Coronary artery (tissue), 2 donors: ENCODE data around the gene TAL1.

ENCODE experiments used
- DNase-seq: peaks from one replicate; pipeline ENCODE4 v3.0.0-alpha.2; 2017; ENCODE audit warnings: low spot score
- H3K27ac ChIP-seq, 2 donors: fragments of 200-600 bp; sonication (generic); one replicate each; pipeline ENCODE4 v1.5.1; 2016 to 2019
- H3K4me3 ChIP-seq: fragments of 200-600 bp; sonication (generic); 2 replicates; pipeline ENCODE4 v1.5.1; 2016; ENCODE audit warnings: mild to moderate bottlenecking, moderate library complexity
- TF ChIP-seq, protein P1 (sequence below): fragments of 200-600 bp; sonication (generic); IDR thresholded peaks from one replicate; pipeline ENCODE4 v1.5.1; 2019; ENCODE audit warnings: antibody characterized with exemption

TAL1 gene

DNA sequence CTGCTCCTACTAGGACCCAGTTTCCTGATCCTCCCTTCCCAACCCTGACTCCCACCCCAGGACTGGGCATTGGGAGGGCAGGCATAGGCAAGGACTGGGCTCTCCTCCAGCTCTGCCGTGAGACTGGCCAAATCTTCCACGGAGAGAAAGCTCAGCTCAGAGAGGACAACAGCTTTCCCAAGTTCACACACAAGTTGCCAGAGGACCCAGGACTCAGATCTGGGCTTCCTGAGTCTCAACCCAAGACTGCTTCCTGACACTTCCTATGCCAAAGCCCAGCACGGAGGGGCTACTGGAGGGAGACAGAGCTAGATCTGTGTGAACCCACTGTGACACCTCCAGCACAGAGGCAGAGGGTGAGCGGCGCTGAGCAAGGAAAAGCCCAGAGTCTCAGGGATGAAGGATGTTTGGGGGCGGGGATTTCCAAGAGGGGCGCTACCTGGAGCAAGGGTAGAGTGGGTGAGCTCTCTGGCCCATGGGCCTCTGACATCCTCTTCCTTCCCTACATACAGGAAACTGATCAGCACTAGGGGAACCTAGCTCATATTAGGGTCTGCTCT is 49.3 kb downstream of the TAL1 start:
- Histone ChIP-seq H3K27ac (no peak overlapping the region), H3K4me3 (no peak overlapping the region)
- TF ChIP-seq, protein P1, sequence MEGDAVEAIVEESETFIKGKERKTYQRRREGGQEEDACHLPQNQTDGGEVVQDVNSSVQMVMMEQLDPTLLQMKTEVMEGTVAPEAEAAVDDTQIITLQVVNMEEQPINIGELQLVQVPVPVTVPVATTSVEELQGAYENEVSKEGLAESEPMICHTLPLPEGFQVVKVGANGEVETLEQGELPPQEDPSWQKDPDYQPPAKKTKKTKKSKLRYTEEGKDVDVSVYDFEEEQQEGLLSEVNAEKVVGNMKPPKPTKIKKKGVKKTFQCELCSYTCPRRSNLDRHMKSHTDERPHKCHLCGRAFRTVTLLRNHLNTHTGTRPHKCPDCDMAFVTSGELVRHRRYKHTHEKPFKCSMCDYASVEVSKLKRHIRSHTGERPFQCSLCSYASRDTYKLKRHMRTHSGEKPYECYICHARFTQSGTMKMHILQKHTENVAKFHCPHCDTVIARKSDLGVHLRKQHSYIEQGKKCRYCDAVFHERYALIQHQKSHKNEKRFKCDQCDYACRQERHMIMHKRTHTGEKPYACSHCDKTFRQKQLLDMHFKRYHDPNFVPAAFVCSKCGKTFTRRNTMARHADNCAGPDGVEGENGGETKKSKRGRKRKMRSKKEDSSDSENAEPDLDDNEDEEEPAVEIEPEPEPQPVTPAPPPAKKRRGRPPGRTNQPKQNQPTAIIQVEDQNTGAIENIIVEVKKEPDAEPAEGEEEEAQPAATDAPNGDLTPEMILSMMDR: no peak
- no peak for DNase-seq

DNA sequence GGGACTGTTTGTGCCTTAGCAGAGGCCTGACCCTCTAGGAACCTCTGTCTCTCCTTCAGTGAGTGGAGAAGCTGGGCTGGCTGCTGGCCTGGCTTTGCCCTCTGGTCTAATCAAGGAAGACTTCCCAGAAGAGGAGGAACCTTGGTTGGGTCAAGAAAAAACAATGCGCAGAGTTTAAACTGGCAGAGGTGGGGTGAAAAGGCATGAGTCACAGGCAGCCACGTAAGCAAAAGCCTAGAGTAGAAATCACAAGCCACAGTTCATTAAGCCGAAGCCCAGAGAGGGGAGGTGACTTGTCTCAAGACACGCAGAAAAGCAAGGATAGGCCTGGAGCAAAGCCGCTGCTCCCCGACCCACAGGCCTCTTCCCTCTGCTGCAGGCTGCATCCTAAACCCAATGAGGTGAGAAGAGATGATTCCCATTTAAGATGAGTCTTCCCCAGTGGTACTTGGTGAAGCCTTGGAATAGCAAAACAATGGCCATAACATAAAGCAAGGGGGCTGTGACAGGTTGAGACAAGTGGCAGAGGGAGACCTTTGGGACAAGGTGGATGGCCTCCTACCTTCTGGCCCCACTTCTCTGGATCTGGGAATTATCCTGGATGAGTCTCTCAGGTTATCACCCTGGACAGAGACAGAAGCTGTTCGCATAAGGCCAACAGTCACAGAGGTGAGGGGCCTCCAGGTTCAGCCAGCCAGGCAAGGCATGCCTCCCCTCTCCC is 49.9 kb downstream of the TAL1 start:
- H3K27ac ChIP-seq: no peak overlapping the region
- TF ChIP-seq, protein P1: no peak
- H3K4me3 ChIP-seq: no peak overlapping the region
- DNase-seq: peak; percentile 29

DNA sequence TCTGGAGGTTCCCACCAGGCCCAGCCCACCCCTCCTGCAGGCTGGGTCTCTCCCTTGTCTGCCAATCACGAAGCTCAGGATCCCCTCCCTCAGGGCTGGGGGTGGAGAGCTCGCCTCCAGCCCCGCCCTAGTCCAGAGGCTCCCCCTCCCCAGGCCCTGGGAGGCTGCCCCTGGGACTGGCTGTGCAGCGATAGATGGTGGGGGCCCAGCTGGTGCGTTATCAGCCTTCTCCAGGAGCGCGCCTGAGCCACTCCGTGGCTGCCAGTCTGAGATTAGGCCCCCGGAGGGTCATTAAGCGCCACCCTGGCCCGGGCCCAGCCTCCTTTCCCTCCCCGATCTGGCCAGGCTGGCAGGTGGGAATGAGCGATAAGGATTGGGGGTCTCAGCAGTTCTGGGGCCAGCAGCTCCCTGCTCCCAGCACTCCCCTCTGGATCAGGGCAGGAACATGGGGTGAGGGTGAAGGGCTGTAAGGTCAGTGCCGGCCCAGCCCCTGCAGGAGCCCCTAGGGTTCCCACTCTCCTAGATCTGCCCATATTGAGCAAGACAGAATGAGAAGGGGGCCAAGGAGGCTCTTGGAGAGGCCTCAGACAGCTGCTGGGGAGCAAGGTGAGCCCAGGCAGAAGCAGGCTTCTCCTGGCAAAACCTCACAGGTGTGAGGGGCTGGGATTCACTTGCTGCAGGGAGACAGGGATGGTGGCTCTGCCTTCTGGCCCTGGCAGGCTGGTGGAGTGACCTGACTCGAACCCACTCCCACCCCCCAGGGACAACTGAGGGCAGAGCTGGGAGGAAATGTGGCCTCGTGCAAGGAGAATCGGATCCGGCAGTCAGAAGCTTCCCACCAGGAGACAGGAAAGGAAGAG is 50.7 kb downstream of the TAL1 start:
- TF ChIP-seq, protein P1: no peak
- H3K4me3 ChIP-seq: no peak overlapping the region
- DNase-seq: peak; percentile 70
- no peak overlapping the region for H3K27ac ChIP-seq

DNA sequence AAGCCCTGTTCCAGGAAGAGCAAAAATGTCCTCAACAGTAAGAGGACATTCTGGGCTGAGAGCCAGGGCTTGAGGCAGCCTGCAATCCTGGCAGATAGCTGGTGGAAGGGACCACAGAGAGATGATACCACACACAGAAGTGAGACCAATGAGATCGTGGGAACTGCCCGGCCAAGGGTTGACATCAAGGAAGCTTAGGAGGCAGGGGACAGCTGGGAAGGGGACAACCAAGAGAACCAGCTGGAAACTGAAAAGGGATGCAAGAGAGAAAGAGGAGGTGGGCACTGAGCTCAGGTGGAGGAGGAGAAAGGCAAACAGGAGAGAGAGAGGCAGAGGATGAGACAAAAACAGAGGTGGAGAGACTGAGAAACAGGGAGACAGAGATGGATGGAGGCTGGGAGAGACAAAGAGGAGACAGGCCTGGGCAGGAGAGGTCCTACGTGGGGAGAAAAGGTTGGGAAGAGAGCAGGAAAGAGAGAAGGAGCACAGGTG is 51.4 kb downstream of the TAL1 start:
- H3K27ac ChIP-seq: no peak overlapping the region
- no peak overlapping the region for H3K4me3 ChIP-seq
- TF ChIP-seq, protein P1: no peak
- no peak for DNase-seq

DNA sequence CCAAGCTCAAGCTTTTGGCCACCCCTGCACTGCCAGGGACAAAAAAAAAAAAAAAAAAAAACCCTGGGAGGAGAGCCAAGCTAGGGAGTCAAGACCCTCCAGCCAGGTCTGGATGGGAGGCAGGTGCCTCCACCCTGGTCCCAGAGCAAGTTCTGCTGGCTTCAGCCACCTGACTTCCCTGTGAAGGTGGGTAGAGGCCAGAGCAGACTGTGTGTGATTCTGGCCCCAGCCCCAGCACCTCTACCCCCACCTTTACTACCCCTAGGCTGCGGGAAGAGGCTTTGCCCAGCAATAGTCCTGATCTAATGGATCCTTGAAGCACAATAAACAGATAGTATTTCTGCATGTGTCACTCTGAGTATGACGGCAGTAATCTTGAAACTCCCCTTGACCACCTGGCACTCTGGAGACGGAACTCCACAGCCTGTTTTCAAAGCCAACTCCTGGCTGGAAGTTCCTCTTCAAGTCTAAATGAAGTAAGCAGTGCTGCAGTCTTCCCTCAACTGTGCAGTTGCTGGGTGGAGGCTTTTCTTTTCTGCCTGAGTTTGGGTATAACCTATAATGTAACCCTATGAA is 51.9 kb downstream of the TAL1 start:
- DNase-seq: no peak
- no peak overlapping the region for H3K27ac ChIP-seq
- peak overlapping the region; percentile 76 for H3K4me3 ChIP-seq
- TF ChIP-seq, protein P1: no peak

DNA sequence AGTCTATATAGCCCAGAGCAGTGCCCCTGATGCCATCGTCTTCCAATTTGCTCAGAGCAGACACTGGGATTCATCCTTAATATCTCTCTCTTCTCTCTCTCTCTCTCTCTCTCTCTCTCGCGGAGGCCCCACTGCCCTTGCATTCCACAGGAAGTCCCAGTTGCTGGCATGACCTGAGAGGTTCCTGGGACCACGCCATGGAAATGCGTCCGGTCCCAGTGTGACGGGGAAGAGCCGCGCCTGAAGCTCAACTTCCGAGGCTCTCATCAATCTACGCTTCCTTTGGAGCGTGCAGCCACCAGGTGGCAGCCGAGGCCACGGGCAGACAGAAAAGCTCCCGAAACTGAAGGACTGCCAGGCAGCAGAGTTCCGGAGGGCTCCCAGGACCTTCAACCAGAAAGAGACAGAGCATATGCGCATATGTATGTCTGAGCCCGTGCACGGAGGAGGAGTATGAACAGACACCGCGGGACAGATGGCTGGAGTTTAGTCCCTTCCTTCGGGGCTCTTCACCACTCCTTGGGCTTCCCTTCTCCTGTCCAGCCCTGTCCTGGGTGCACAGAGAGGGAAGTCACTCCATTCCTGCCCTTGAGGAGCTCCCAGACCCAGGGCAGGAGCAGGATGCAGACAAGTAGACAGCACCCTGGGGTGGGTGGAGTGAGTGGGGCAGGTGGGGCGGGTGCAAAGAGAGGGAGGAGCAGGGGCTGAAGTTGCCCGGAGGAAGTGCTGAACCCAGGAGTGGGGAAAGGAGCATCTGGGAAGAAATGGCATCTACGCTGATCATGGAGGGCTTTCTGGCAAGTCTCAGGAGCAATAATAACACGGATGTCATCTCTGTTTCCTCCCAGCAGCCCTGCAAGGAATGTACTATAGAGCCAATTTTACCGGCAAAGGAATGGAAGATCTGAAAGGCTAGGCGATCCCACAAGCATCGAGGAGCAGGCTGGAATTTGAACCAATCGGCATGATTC is 52.7 kb downstream of the TAL1 start:
- TF ChIP-seq, protein P1: peak; percentile 89
- Histone ChIP-seq H3K4me3 (peak overlapping the region; percentile 76), H3K27ac (peak overlapping the region in 1 of 2 donors; percentile 76)
- peak; percentile 92 for DNase-seq
